Uterus (tissue), 4 donors: ENCODE measurements around the gene PTPRG. TPM values are rescaled to one million over a fixed set of nuclear protein-coding genes. Genes with fewer than 3 reads are reported as not detected.

Source experiments
- DNase-seq, 2 donors: peaks; one replicate each; pipeline ENCODE4 v3.0.0-alpha.2; 2019 to 2020
- H3K27ac ChIP-seq, 2 donors: fragments of 200-600 bp; sonication (generic); 1 replicate in 1 of 2; 2 replicates in 1 of 2; pipeline ENCODE4 v1.5.1; 2016 to 2018
- H3K27me3 ChIP-seq, 2 donors: fragments of 200-600 bp; sonication (generic); one replicate each; pipeline ENCODE4 v1.5.1; 2018 to 2019; ENCODE audit warnings: control low read depth in 1 of 2
- H3K36me3 ChIP-seq, 2 donors: fragments of 200-600 bp; sonication (generic); one replicate each; pipeline ENCODE4 v1.5.1; 2019; ENCODE audit warnings: control low read depth in 1 of 2
- H3K4me1 ChIP-seq, 2 donors: fragments of 200-600 bp; sonication (generic); one replicate each; pipeline ENCODE4 v1.5.1; 2018 to 2019; ENCODE audit warnings: control low read depth in 1 of 2
- H3K4me3 ChIP-seq, 2 donors: fragments of 200-600 bp; sonication (generic); 1 replicate in 1 of 2; 2 replicates in 1 of 2; pipeline ENCODE4 v1.5.1; 2018 to 2019; ENCODE audit warnings: mild to moderate bottlenecking in 1 of 2
- H3K9me3 ChIP-seq, 2 donors: fragments of 200-600 bp; sonication (generic); one replicate each; pipeline ENCODE4 v1.5.1; 2019; ENCODE audit warnings: control low read depth in 1 of 2
- CTCF ChIP-seq, 4 experiments: fragments of 200-600 bp in 2 of 4; fragments of 450-650 bp in 2 of 4; sonication (generic) in 2 of 4; IDR thresholded peaks; one replicate each; pipeline ENCODE4 v1.5.1; 2016 to 2019; ENCODE audit warnings: antibody characterized with exemption in 4 of 4, mild to moderate bottlenecking in 2 of 4, moderate library complexity in 1 of 4
- POLR2A ChIP-seq, 2 donors: fragments of 450-650 bp; IDR thresholded peaks; one replicate each; pipeline ENCODE4 v1.6.1; 2016; ENCODE audit warnings: antibody characterized with exemption in 2 of 2, mild to moderate bottlenecking in 1 of 2, moderate library complexity in 1 of 2
- intact Hi-C: fragments of 100-400 bp; cut with DNase I; formaldehyde crosslinking; loops from one replicate; pipeline ENCODE4 v1.15.1; 2023; ENCODE audit warnings: low total_unique reads
- total RNA-seq, 4 donors: library from RNA; depleted of rRNA in 3 of 4; stranded (reverse); fragments of >200 nt in 3 of 4; gene quantifications; one replicate each; pipeline versions ENCODE4 v1.1.0 to v1.2.4, GENCODE V29; 2014 to 2023
- donor health status: DM: yes; HTN: yes; CAD: no.

PTPRG gene
- total RNA-seq, 4 donors from 2014 or later, result 43.5 to 136 (median 62.6) TPM

- no peak for DNase-seq
- H3K27me3 ChIP-seq, result no peaks in the 10 kb centered on the region
- H3K27ac ChIP-seq, result no peak overlapping the region
- H3K9me3 ChIP-seq, result no peaks in the 10 kb centered on the region
- no peaks in the 10 kb centered on the region for H3K4me1 ChIP-seq
- intact Hi-C loops, result no loop called here
- TF ChIP-seq POLR2A (IDR thresholded peaks at IDR 0.05) (no peak), CTCF (IDR thresholded peaks at IDR 0.05) (no peak)
- H3K36me3 ChIP-seq, result no peaks in the 10 kb centered on the region
- no peak overlapping the region for H3K4me3 ChIP-seq
Measured at GRCh38 chr3:62027241-62027640, 465.9 kb downstream of the PTPRG start.

DNA sequence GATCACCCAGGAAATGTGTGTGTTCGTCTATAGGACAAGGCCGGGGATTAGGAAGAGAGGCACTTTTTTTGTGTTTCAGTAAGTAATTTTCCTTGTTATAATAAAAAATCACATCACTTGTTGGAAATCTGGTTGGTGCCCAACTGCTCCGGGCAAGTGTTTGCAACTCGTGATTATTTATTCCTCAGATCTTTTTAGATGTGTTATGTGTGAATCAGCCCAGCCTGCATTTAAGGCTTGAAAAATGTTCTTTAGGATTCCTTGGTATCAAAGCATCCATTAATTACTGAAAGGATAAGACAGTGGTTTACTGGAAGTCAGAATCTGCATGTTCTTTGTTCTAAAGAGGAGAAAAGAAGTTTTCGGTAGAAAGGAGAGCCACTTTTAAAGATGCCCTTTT is 466.4 kb downstream of the PTPRG start:
- Histone ChIP-seq H3K4me3 (no peak overlapping the region), H3K4me1 (no peaks in the 10 kb centered on the region), H3K27me3 (no peaks in the 10 kb centered on the region), H3K9me3 (no peaks in the 10 kb centered on the region), H3K36me3 (no peaks in the 10 kb centered on the region), H3K27ac (no peak overlapping the region)
- TF ChIP-seq CTCF (IDR thresholded peaks at IDR 0.05) (no peak), POLR2A (IDR thresholded peaks at IDR 0.05) (no peak)
- no peak for DNase-seq
- intact Hi-C loops, result no loop called here

- Histone ChIP-seq H3K27ac (no peak overlapping the region), H3K27me3 (no peaks in the 10 kb centered on the region), H3K9me3 (no peaks in the 10 kb centered on the region), H3K4me3 (no peak overlapping the region), H3K36me3 (no peaks in the 10 kb centered on the region), H3K4me1 (no peaks in the 10 kb centered on the region)
- intact Hi-C loops, result no loop called here
- no peak for TF ChIP-seq CTCF (IDR thresholded peaks at IDR 0.05)
- no peak for TF ChIP-seq POLR2A (IDR thresholded peaks at IDR 0.05)
- no peak for DNase-seq
Measured at GRCh38 chr3:62028236-62028635, 466.9 kb downstream of the PTPRG start.

- no peaks in the 10 kb centered on the region for H3K36me3 ChIP-seq
- DNase-seq, result no peak
- H3K4me1 ChIP-seq, result no peaks in the 10 kb centered on the region
- intact Hi-C loops, result no loop called here
- no peak overlapping the region for H3K27ac ChIP-seq
- TF ChIP-seq POLR2A (IDR thresholded peaks at IDR 0.05), result no peak
- no peak for TF ChIP-seq CTCF (IDR thresholded peaks at IDR 0.05)
- no peak overlapping the region for H3K4me3 ChIP-seq
- H3K27me3 ChIP-seq, result no peaks in the 10 kb centered on the region
- H3K9me3 ChIP-seq, result no peaks in the 10 kb centered on the region
Measured at GRCh38 chr3:62032738-62033137, 471.4 kb downstream of the PTPRG start.

GRCh38 chr3:62035402-62036057 is 474.2 kb downstream of the PTPRG start:
- no peaks in the 10 kb centered on the region for H3K27me3 ChIP-seq
- H3K4me3 ChIP-seq, result no peak overlapping the region
- intact Hi-C loops, result no loop called here
- H3K36me3 ChIP-seq, result no peaks in the 10 kb centered on the region
- no peak for DNase-seq
- H3K4me1 ChIP-seq, result no peaks in the 10 kb centered on the region
- no peak overlapping the region for H3K27ac ChIP-seq
- TF ChIP-seq POLR2A (IDR thresholded peaks at IDR 0.05) (no peak), CTCF (IDR thresholded peaks at IDR 0.05) (no peak)
- H3K9me3 ChIP-seq, result no peaks in the 10 kb centered on the region
